Astrocyte of the hippocampus (primary cell): ENCODE measurements around the gene PLA2G12A.

Experiments
- DNase-seq: peaks from one replicate; pipeline ENCODE4 v3.0.0; 2011; ENCODE audit warnings: low read depth, low spot score

The PLA2G12A gene

GRCh38 chr4:109729117-109729717 is 653 bp downstream of the PLA2G12A start:
- DNase-seq: peak; percentile 52

- DNase-seq: no peak
Observed at GRCh38 chr4:109728385-109728784, 1.5 kb downstream of the PLA2G12A start.

- DNase-seq: no peak
Observed at GRCh38 chr4:109723110-109723509, 6.8 kb downstream of the PLA2G12A start.

- no peak for DNase-seq
Observed at GRCh38 chr4:109722357-109722756, 7.5 kb downstream of the PLA2G12A start.

- DNase-seq: no peak
Observed at GRCh38 chr4:109721033-109721432, 8.8 kb downstream of the PLA2G12A start.

GRCh38 chr4:109719604-109720003 is 10.3 kb downstream of the PLA2G12A start:
- no peak for DNase-seq

GRCh38 chr4:109718759-109719158 is 11.1 kb downstream of the PLA2G12A start:
- no peak for DNase-seq

GRCh38 chr4:109713500-109713899 is 16.4 kb downstream of the PLA2G12A start:
- DNase-seq: no peak

- peak; percentile 11 for DNase-seq
Observed at GRCh38 chr4:109708990-109709389, 20.9 kb downstream of the PLA2G12A start.

- peak; percentile 16 for DNase-seq
Observed at GRCh38 chr4:109708435-109708834, 21.4 kb downstream of the PLA2G12A start.

- peak; percentile 21 for DNase-seq
Observed at GRCh38 chr4:109703664-109704361, 26.1 kb downstream of the PLA2G12A start.

- peak; percentile 90 for DNase-seq
Observed at GRCh38 chr4:109702950-109703663, 26.8 kb downstream of the PLA2G12A start, which contains the start of gene CASP6. CASP6 (minus strand) TSS chr4:109703445; CDS start chr4:109703395, 50 bp downstream.

- peak; percentile 17 for DNase-seq
Observed at GRCh38 chr4:109701566-109702410, 28.1 kb downstream of the PLA2G12A start.

- peak; percentile 19 for DNase-seq
Observed at GRCh38 chr4:109699553-109700225, 30.2 kb downstream of the PLA2G12A start.

GRCh38 chr4:109698656-109699055 is 31.2 kb downstream of the PLA2G12A start:
- DNase-seq: no peak

GRCh38 chr4:109691411-109691920 is 38.4 kb downstream of the PLA2G12A start:
- DNase-seq: no peak

- no peak for DNase-seq
Observed at GRCh38 chr4:109690690-109691410, 39.0 kb downstream of the PLA2G12A start.

GRCh38 chr4:109684727-109685126 is 45.1 kb downstream of the PLA2G12A start:
- no peak for DNase-seq

GRCh38 chr4:109683621-109684253 is 46.1 kb downstream of the PLA2G12A start:
- DNase-seq: no peak

- no peak for DNase-seq
Observed at GRCh38 chr4:109682875-109683274, 47.0 kb downstream of the PLA2G12A start.
